WTC11 (cell line): ENCODE measurements around the gene RNF181.

ENCODE experiments used
- ATF1 ChIP-seq: sonication (generic); formaldehyde crosslinking; IDR thresholded peaks from 2 replicates; pipeline ENCODE4 v1.8.1; 2023; ENCODE audit warnings: mild to moderate bottlenecking, moderate library complexity, missing genetic modification reagents
- ATF2 ChIP-seq: sonication (generic); formaldehyde crosslinking; IDR thresholded peaks from 2 replicates; pipeline ENCODE4 v1.8.1; 2022; ENCODE audit warnings: low read depth, missing genetic modification reagents, borderline replicate concordance
- CREM ChIP-seq: sonication (generic); formaldehyde crosslinking; IDR thresholded peaks from 2 replicates; pipeline ENCODE4 v1.8.1; 2022; ENCODE audit warnings: mild to moderate bottlenecking, missing genetic modification reagents, moderate library complexity
- CTCF ChIP-seq: fragments of 200-600 bp; IDR thresholded peaks from 2 replicates; pipeline ENCODE4 v1.8.0; 2022; ENCODE audit warnings: antibody characterized with exemption
- E2F1 ChIP-seq: sonication (generic); formaldehyde crosslinking; IDR thresholded peaks from 2 replicates; pipeline ENCODE4 v1.8.0; 2022; ENCODE audit warnings: mild to moderate bottlenecking, missing genetic modification reagents
- FOXP1 ChIP-seq: sonication (generic); formaldehyde crosslinking; IDR thresholded peaks from 2 replicates; pipeline ENCODE4 v1.8.0; 2022; ENCODE audit warnings: missing genetic modification reagents, mild to moderate bottlenecking, moderate library complexity, borderline replicate concordance
- JUN ChIP-seq: sonication (generic); formaldehyde crosslinking; IDR thresholded peaks from 2 replicates; pipeline ENCODE4 v1.8.0; 2023; ENCODE audit warnings: mild to moderate bottlenecking, missing genetic modification reagents
- MAX ChIP-seq: sonication (generic); formaldehyde crosslinking; IDR thresholded peaks from 2 replicates; pipeline ENCODE4 v1.8.0; 2022; ENCODE audit warnings: mild to moderate bottlenecking, missing genetic modification reagents
- ZNF416 ChIP-seq: fragments of 250-450 bp; sonication (Bioruptor Pico); IDR thresholded peaks from 2 replicates; pipeline ENCODE4 v1.9.0; 2021; ENCODE audit warnings: mild to moderate bottlenecking, inconsistent platforms
- ZNF423 ChIP-seq: fragments of 250-450 bp; sonication (Bioruptor Pico); IDR thresholded peaks from 2 replicates; pipeline ENCODE4 v2.1.2; 2022; ENCODE audit warnings: mild to moderate bottlenecking, moderate library complexity

GRCh38 chr2:85558160-85558559 is 37.4 kb upstream of the RNF181 start:
- no peak for TF ChIP-seq CTCF
- TF ChIP-seq MAX (CRISPR knock-in tag), result no peak
- no peak for TF ChIP-seq ATF1 (CRISPR knock-in tag)
- no peak for TF ChIP-seq ATF2 (CRISPR knock-in tag)
- TF ChIP-seq ZNF423 (CRISPR knock-in tag), result no peak
- TF ChIP-seq CREM (CRISPR knock-in tag), result no peak
- no peak for TF ChIP-seq JUN (CRISPR knock-in tag)
- TF ChIP-seq ZNF416 (CRISPR knock-in tag), result no peak
- no peak for TF ChIP-seq E2F1
- TF ChIP-seq FOXP1 (CRISPR knock-in tag), result no peak
